HCT116 (cell line): ENCODE results near the gene PLCG2. TPM values are rescaled to one million over a fixed set of nuclear protein-coding genes. Genes with fewer than 3 reads are reported as not detected.

Source experiments
- ATAC-seq: fragments of 200-7000 bp; cut with Tn5 transposase; 2 replicates; pipeline ENCODE4 v1.9.1; 2020; ENCODE audit warnings: mild to moderate bottlenecking, moderate library complexity
- BruUV-seq: library from RNA; stranded (reverse); fragments of 400-500 nt; replicated peaks from 2 replicates; lab custom pipeline; 2021; lab: Mats Ljungman, UMichigan
- CTCF ChIA-PET: fragments of 300-600 bp; sonication (Branson Sonifier 250); formaldehyde crosslinking; loops from one replicate; lab custom pipeline; 2021; ENCODE audit warnings: antibody characterized with exemption; lab: Charles Lee
- POLR2A ChIA-PET: fragments of 300-600, 350-600 bp; sonication (Branson Sonifier 250); formaldehyde crosslinking; loops from one replicate; lab custom pipeline; 2021; ENCODE audit warnings: antibody characterized with exemption; lab: Charles Lee
- RAD21 ChIA-PET, 2 experiments: fragments of 300-600 bp; sonication (Branson Sonifier 250); formaldehyde crosslinking; loops; one replicate each; lab custom pipeline; 2023; ENCODE audit warnings: low total read pairs in 2 of 2; ENCODE audit not compliant: uncharacterized antibody in 2 of 2, unreplicated experiment in 2 of 2, low non-redundant PET in 1 of 2; lab: Charles Lee
- DNase-seq: peaks from one replicate; pipeline ENCODE4 v3.0.0-alpha.2; 2010; ENCODE audit warnings: low read depth, low spot score
- H2AFZ ChIP-seq: fragments of 200-600 bp; shearing (Covaris generic), sonication (generic); 2 replicates; pipeline ENCODE4 v1.6.1; 2017; ENCODE audit warnings: low read depth, mixed run types, mixed read lengths, antibody characterized with exemption, low read length; ENCODE audit not compliant: poor library complexity, severe bottlenecking
- H3K27ac ChIP-seq: 2 replicates; pipeline ENCODE4 v1.5.1; 2012; ENCODE audit warnings: low read depth, low read length
- H3K27me3 ChIP-seq: fragments of 200-600 bp; sonication (generic); 2 replicates; pipeline ENCODE4 v1.6.1; 2016; ENCODE audit warnings: mixed run types, low read length, mixed read lengths; ENCODE audit not compliant: insufficient read depth
- H3K36me3 ChIP-seq, 2 experiments: fragments of 200-500 bp in 1 of 2; fragments of 200-600 bp in 1 of 2; sonication (Bioruptor generic) in 1 of 2; sonication (generic) in 1 of 2; 2 replicates each; pipeline versions ENCODE4 v1.5.1 to v1.6.1; 2014 to 2016; ENCODE audit warnings: low read length in 2 of 2, inconsistent platforms in 1 of 2, mixed read lengths in 1 of 2, mixed run types in 1 of 2; ENCODE audit not compliant: insufficient read depth in 2 of 2, control insufficient read depth in 1 of 2
- H3K4me1 ChIP-seq, 2 experiments: fragments of 200-600 bp in 1 of 2; sonication (generic) in 1 of 2; 2 replicates each; pipeline versions ENCODE4 v1.5.1 to v1.6.1; 2012 to 2017; ENCODE audit warnings: low read length in 2 of 2, inconsistent platforms in 1 of 2, mild to moderate bottlenecking in 1 of 2, mixed read lengths in 1 of 2, mixed run types in 1 of 2, moderate library complexity in 1 of 2; ENCODE audit not compliant: insufficient read depth in 2 of 2, control insufficient read depth in 1 of 2
- H3K4me2 ChIP-seq: fragments of 200-600 bp; sonication (generic); 2 replicates; pipeline ENCODE4 v1.6.1; 2017; ENCODE audit warnings: mixed run types, low read length, mixed read lengths
- H3K4me3 ChIP-seq, 2 experiments: fragments of 200-600 bp in 1 of 2; sonication (generic) in 1 of 2; replicated peaks in 1 of 2; 2 replicates each; pipeline ENCODE4 v1.5.1; 2011 to 2016; ENCODE audit warnings: low read length in 2 of 2, control low read depth in 1 of 2, low read depth in 1 of 2, mild to moderate bottlenecking in 1 of 2, mixed read lengths in 1 of 2, mixed run types in 1 of 2
- H3K79me2 ChIP-seq: fragments of 200-600 bp; sonication (generic); 2 replicates; pipeline ENCODE4 v1.6.1; 2017; ENCODE audit warnings: mild to moderate bottlenecking, mixed run types, low read length, moderate library complexity, mixed read lengths; ENCODE audit not compliant: insufficient read depth
- H3K9ac ChIP-seq: fragments of 200-600 bp; sonication (generic); 2 replicates; pipeline ENCODE4 v1.6.1; 2016; ENCODE audit warnings: low read length, mixed read lengths
- H3K9me2 ChIP-seq: fragments of 200-600 bp; sonication (generic), shearing (Covaris generic); 2 replicates; pipeline ENCODE4 v1.6.1; 2017; ENCODE audit warnings: mixed run types, mild to moderate bottlenecking, moderate library complexity; ENCODE audit not compliant: insufficient read depth
- H3K9me3 ChIP-seq, 2 experiments: fragments of 200-500 bp in 1 of 2; fragments of 200-600 bp in 1 of 2; sonication (Bioruptor generic) in 1 of 2; sonication (generic) in 1 of 2; 2 replicates each; pipeline ENCODE4 v1.6.1; 2014 to 2017; ENCODE audit warnings: low read length in 2 of 2, mixed read lengths in 2 of 2, inconsistent platforms in 1 of 2, low read depth in 1 of 2, mild to moderate bottlenecking in 1 of 2, mixed run types in 1 of 2, moderate library complexity in 1 of 2; ENCODE audit not compliant: control insufficient read depth in 1 of 2, insufficient read depth in 1 of 2
- H4K20me1 ChIP-seq: fragments of 200-600 bp; sonication (generic), shearing (Covaris generic); 2 replicates; pipeline ENCODE4 v1.6.1; 2017; ENCODE audit warnings: mixed run types, mild to moderate bottlenecking, moderate library complexity; ENCODE audit not compliant: insufficient read depth
- ATF3 ChIP-seq: IDR thresholded peaks from 2 replicates; pipeline ENCODE4 v1.6.1; 2012
- CEBPB ChIP-seq: IDR thresholded peaks from 2 replicates; pipeline ENCODE4 v1.6.1; 2012; ENCODE audit warnings: low read depth
- EGR1 ChIP-seq: IDR thresholded peaks from 2 replicates; pipeline ENCODE4 v1.6.1; 2012; ENCODE audit warnings: low read depth
- ELF1 ChIP-seq: IDR thresholded peaks from 2 replicates; pipeline ENCODE4 v1.6.1; 2012; ENCODE audit warnings: low read depth, borderline replicate concordance
- EZH2phosphoT487 ChIP-seq: fragments of 200-600 bp; IDR thresholded peaks from 2 replicates; pipeline ENCODE4 v1.6.1; 2018; ENCODE audit warnings: antibody characterized with exemption, borderline replicate concordance
- FOSL1 ChIP-seq: IDR thresholded peaks from 2 replicates; pipeline ENCODE4 v1.6.1; 2012; ENCODE audit warnings: low read depth
- JUND ChIP-seq: IDR thresholded peaks from 2 replicates; pipeline ENCODE4 v1.6.1; 2012
- MAX ChIP-seq: IDR thresholded peaks from 2 replicates; pipeline ENCODE4 v1.6.1; 2012
- POLR2A ChIP-seq: IDR thresholded peaks from 2 replicates; pipeline ENCODE4 v1.7.0; 2011; ENCODE audit warnings: borderline replicate concordance; ENCODE audit not compliant: insufficient read depth, insufficient read length; ENCODE audit errors: extremely low read depth
- RAD21 ChIP-seq: IDR thresholded peaks from 2 replicates; pipeline ENCODE4 v1.6.1; 2012; ENCODE audit warnings: low read depth, mild to moderate bottlenecking
- SIN3A ChIP-seq: IDR thresholded peaks from 2 replicates; pipeline ENCODE4 v1.6.1; 2012; ENCODE audit warnings: low read depth
- SRF ChIP-seq: IDR thresholded peaks from 2 replicates; pipeline ENCODE4 v1.6.1; 2012; ENCODE audit warnings: low read depth
- TCF7L2 ChIP-seq: IDR thresholded peaks from 2 replicates; pipeline ENCODE4 v1.7.0; 2011; ENCODE audit warnings: borderline replicate concordance, inconsistent platforms; ENCODE audit not compliant: insufficient read depth, insufficient read length; ENCODE audit errors: extremely low read depth
- YY1 ChIP-seq: IDR thresholded peaks from 2 replicates; pipeline ENCODE4 v1.6.1; 2011; ENCODE audit warnings: low read length, low read depth, moderate library complexity, mild to moderate bottlenecking; ENCODE audit not compliant: insufficient replicate concordance; ENCODE audit errors: extremely low read depth
- ZFX ChIP-seq: fragments of 450-650 bp; IDR thresholded peaks from 2 replicates; pipeline ENCODE4 v1.6.1; 2017
- ZNF274 ChIP-seq: fragments of 200-500 bp; sonication (Bioruptor generic); IDR thresholded peaks from 2 replicates; pipeline ENCODE4 v1.6.1; 2014; ENCODE audit warnings: mild to moderate bottlenecking, low read depth, low read length, inconsistent platforms
- intact Hi-C: fragments of 100-400 bp; cut with micrococcal nuclease; formaldehyde crosslinking; loops from 2 replicates; pipeline ENCODE4 v1.10.0; 2022
- total RNA-seq: library from RNA; stranded (reverse); gene quantifications from one replicate; pipeline ENCODE4 v1.2.1, GENCODE V29; 2021; ENCODE audit not compliant: unreplicated experiment
- TF ChIP-seq, protein P1 (sequence below): IDR thresholded peaks from 2 replicates; pipeline ENCODE4 v1.6.1; 2011; ENCODE audit warnings: mild to moderate bottlenecking, low read length, moderate library complexity; ENCODE audit not compliant: insufficient replicate concordance; ENCODE audit errors: extremely low read depth

Gene PLCG2
- total RNA-seq, 1 experiment from 2014 or later: 31.2 TPM

DNA sequence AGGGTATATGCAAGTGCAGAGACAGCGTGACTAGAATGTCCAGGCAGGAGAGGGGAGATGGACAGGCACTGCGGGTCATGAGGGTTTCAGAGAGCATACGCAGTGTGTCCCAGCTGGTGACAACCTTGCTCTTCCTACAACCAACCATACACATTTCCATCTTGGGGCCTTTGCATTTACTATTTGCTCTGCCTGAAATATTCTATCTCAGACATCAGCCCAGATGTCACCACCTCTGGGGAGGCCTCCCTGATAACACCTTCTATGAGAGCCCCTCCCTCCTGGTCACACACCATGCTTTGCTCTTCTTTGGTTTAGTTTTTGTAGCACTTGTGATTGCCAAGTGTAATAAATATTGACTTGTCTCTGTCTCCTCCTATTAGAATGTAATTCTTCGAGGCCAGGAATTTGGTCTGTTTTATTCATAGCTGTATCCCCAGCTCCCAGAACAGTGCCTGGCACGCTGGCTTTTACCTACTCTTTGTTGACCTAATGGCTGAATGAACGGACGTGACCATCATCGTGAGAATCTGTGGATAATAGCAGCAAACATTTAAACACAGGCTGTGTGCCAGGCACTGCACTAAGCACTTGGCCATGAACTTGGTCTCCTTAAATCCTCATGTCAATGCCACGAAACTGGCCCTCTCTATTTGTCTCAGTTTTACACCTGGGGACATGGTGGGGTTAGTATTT, 51.9 kb downstream of the PLCG2 start:
- peaks cover 10 to 37% of the 10 kb centered on the region in 2 experiments for H3K4me1 ChIP-seq
- POLR2A ChIA-PET: no interaction called here
- CTCF ChIA-PET: no interaction called here
- TF ChIP-seq ELF1: no peak
- TF ChIP-seq ATF3: no peak
- TF ChIP-seq SIN3A: no peak
- TF ChIP-seq, protein P1, sequence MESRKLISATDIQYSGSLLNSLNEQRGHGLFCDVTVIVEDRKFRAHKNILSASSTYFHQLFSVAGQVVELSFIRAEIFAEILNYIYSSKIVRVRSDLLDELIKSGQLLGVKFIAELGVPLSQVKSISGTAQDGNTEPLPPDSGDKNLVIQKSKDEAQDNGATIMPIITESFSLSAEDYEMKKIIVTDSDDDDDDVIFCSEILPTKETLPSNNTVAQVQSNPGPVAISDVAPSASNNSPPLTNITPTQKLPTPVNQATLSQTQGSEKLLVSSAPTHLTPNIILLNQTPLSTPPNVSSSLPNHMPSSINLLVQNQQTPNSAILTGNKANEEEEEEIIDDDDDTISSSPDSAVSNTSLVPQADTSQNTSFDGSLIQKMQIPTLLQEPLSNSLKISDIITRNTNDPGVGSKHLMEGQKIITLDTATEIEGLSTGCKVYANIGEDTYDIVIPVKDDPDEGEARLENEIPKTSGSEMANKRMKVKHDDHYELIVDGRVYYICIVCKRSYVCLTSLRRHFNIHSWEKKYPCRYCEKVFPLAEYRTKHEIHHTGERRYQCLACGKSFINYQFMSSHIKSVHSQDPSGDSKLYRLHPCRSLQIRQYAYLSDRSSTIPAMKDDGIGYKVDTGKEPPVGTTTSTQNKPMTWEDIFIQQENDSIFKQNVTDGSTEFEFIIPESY: no peak
- no TSS peak for BruUV-seq
- H3K9me3 ChIP-seq: no peaks in the 10 kb centered on the region
- H3K79me2 ChIP-seq: no peaks in the 10 kb centered on the region
- no peaks in the 10 kb centered on the region for H3K9me2 ChIP-seq
- H3K4me3 ChIP-seq: no peak overlapping the region
- H3K4me2 ChIP-seq: no peak overlapping the region
- H3K9ac ChIP-seq: no peak overlapping the region
- no peaks in the 10 kb centered on the region for H3K36me3 ChIP-seq
- H3K27ac ChIP-seq: no peak overlapping the region
- intact Hi-C loops: no loop called here
- RAD21 ChIA-PET: no interaction called here
- DNase-seq (no peak), ATAC-seq (no peak)
- no peaks in the 10 kb centered on the region for H3K27me3 ChIP-seq
- no peaks in the 10 kb centered on the region for H4K20me1 ChIP-seq
- H2AFZ ChIP-seq: no peak overlapping the region

DNA sequence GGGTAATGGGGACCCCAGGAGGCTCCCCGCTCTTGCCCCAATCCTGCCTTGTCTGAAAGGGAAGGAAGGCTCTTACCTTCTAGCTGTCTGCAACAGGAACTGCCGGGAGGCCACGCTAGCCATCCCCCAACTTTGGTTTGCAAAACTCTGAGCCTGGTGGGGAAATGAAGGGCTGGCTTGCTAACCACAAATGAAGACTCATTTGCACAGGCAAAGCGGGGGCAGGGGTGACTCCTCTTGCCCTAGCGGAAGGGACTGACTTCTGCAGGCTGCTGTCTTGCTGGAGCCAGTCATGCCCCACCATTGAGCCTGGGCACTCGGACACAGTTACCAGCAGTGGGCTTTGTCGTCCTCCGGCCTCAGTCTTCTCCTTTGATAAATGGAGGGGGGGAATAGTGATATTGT, 52.6 kb downstream of the PLCG2 start:
- intact Hi-C loops: no loop called here
- RAD21 ChIA-PET: no interaction called here
- Histone ChIP-seq H3K27ac (no peak overlapping the region), H3K9me3 (no peaks in the 10 kb centered on the region), H3K9ac (no peak overlapping the region), H3K4me2 (no peak overlapping the region), H3K9me2 (no peaks in the 10 kb centered on the region), H3K4me1 (peaks cover 17 to 45% of the 10 kb centered on the region in 2 experiments), H3K79me2 (no peaks in the 10 kb centered on the region), H4K20me1 (no peaks in the 10 kb centered on the region), H3K27me3 (no peaks in the 10 kb centered on the region), H3K4me3 (no peak overlapping the region), H2AFZ (no peak overlapping the region), H3K36me3 (no peaks in the 10 kb centered on the region)
- no TSS peak for BruUV-seq
- CTCF ChIA-PET: no interaction called here
- POLR2A ChIA-PET: no interaction called here
- ATAC-seq (no peak), DNase-seq (no peak)
- TF ChIP-seq EGR1: no peak
- TF ChIP-seq YY1: no peak
- no peak for TF ChIP-seq ZNF274
- TF ChIP-seq TCF7L2: no peak
- TF ChIP-seq SIN3A: no peak
- TF ChIP-seq EZH2phosphoT487: no peak
- no peak for TF ChIP-seq ZFX
- TF ChIP-seq CEBPB: no peak
- TF ChIP-seq FOSL1: no peak
- TF ChIP-seq POLR2A: no peak
- no peak for TF ChIP-seq RAD21
- TF ChIP-seq JUND: no peak
- no peak for TF ChIP-seq SRF
- TF ChIP-seq MAX: no peak
